Measurements from ENCODE around the gene MAPK8IP3.

Gene MAPK8IP3

GRCh38 chr16:1787322-1788094 is 81.5 kb downstream of the MAPK8IP3 start:
- H2AFZ ChIP-seq (ENCODE audit: low read length), result no peak overlapping the region
- H3K4me3 ChIP-seq (ENCODE audit: low read length, poor library complexity, severe bottlenecking), result no peak overlapping the region
- H3K27me3 ChIP-seq (ENCODE audit: insufficient read depth, low read length, poor library complexity, severe bottlenecking), result no peaks in the 10 kb centered on the region
- H4K20me1 ChIP-seq (ENCODE audit: insufficient read depth, low read length, poor library complexity, severe bottlenecking), result no peaks in the 10 kb centered on the region
- no peaks in the 10 kb centered on the region for H3K36me3 ChIP-seq (ENCODE audit: insufficient read depth, low read length)
- H3K79me2 ChIP-seq (ENCODE audit: insufficient read depth, low read length), result peaks cover 34% of the 10 kb centered on the region
- no peaks in the 10 kb centered on the region for H3K4me1 ChIP-seq (ENCODE audit: insufficient read depth, low read length, poor library complexity, severe bottlenecking)
- no peak overlapping the region for H3K4me2 ChIP-seq (ENCODE audit: low read depth, low read length, poor library complexity, severe bottlenecking)
- no peaks in the 10 kb centered on the region for H3K9me3 ChIP-seq (ENCODE audit: insufficient read depth, low read depth, low read length)
- H3K9me2 ChIP-seq (replicated peaks; ENCODE audit: low read depth, low read length), result no peaks in the 10 kb centered on the region
- TF ChIP-seq EZH2phosphoT487 (IDR thresholded peaks at IDR 0.05; ENCODE audit: borderline replicate concordance) (no peak), CTCF (conservative IDR thresholded peaks at IDR 0.05; ENCODE audit: low read length) (no peak)
- H3K9ac ChIP-seq (ENCODE audit: low read depth, low read length, poor library complexity, severe bottlenecking), result no peak overlapping the region
- H3F3A ChIP-seq (ENCODE audit: low read depth), result no peaks in the 10 kb centered on the region

- Histone ChIP-seq H3K4me1 (ENCODE audit: insufficient read depth, low read length, poor library complexity, severe bottlenecking) (no peaks in the 10 kb centered on the region), H2AFZ (ENCODE audit: low read length) (no peak overlapping the region), H3K79me2 (ENCODE audit: insufficient read depth, low read length) (peaks cover 30% of the 10 kb centered on the region), H3K4me3 (ENCODE audit: low read length, poor library complexity, severe bottlenecking) (no peak overlapping the region), H3K9me3 (ENCODE audit: insufficient read depth, low read depth, low read length) (no peaks in the 10 kb centered on the region), H3K36me3 (ENCODE audit: insufficient read depth, low read length) (no peaks in the 10 kb centered on the region), H3K9me2 (replicated peaks; ENCODE audit: low read depth, low read length) (no peaks in the 10 kb centered on the region), H3F3A (ENCODE audit: low read depth) (no peaks in the 10 kb centered on the region), H3K9ac (ENCODE audit: low read depth, low read length, poor library complexity, severe bottlenecking) (no peak overlapping the region), H3K27me3 (ENCODE audit: insufficient read depth, low read length, poor library complexity, severe bottlenecking) (no peaks in the 10 kb centered on the region), H4K20me1 (ENCODE audit: insufficient read depth, low read length, poor library complexity, severe bottlenecking) (no peaks in the 10 kb centered on the region), H3K4me2 (ENCODE audit: low read depth, low read length, poor library complexity, severe bottlenecking) (no peak overlapping the region)
- no peak for TF ChIP-seq CTCF (conservative IDR thresholded peaks at IDR 0.05; ENCODE audit: low read length)
- TF ChIP-seq EZH2phosphoT487 (IDR thresholded peaks at IDR 0.05; ENCODE audit: borderline replicate concordance), result no peak
These were observed 82.2 kb downstream of the MAPK8IP3 start for GRCh38 chr16:1788095-1788707.

- Histone ChIP-seq H3K9ac (ENCODE audit: low read depth, low read length, poor library complexity, severe bottlenecking) (no peak overlapping the region), H3K9me2 (replicated peaks; ENCODE audit: low read depth, low read length) (no peaks in the 10 kb centered on the region), H3K4me3 (ENCODE audit: low read length, poor library complexity, severe bottlenecking) (no peak overlapping the region), H3K9me3 (ENCODE audit: insufficient read depth, low read depth, low read length) (no peaks in the 10 kb centered on the region), H3K79me2 (ENCODE audit: insufficient read depth, low read length) (peaks cover 25% of the 10 kb centered on the region), H3K4me1 (ENCODE audit: insufficient read depth, low read length, poor library complexity, severe bottlenecking) (no peaks in the 10 kb centered on the region), H3K36me3 (ENCODE audit: insufficient read depth, low read length) (no peaks in the 10 kb centered on the region), H2AFZ (ENCODE audit: low read length) (no peak overlapping the region), H4K20me1 (ENCODE audit: insufficient read depth, low read length, poor library complexity, severe bottlenecking) (no peaks in the 10 kb centered on the region), H3K27me3 (ENCODE audit: insufficient read depth, low read length, poor library complexity, severe bottlenecking) (no peaks in the 10 kb centered on the region), H3K4me2 (ENCODE audit: low read depth, low read length, poor library complexity, severe bottlenecking) (no peak overlapping the region), H3F3A (ENCODE audit: low read depth) (no peaks in the 10 kb centered on the region)
- no peak for TF ChIP-seq CTCF (conservative IDR thresholded peaks at IDR 0.05; ENCODE audit: low read length)
- TF ChIP-seq EZH2phosphoT487 (IDR thresholded peaks at IDR 0.05; ENCODE audit: borderline replicate concordance), result no peak
These were observed 82.7 kb downstream of the MAPK8IP3 start for GRCh38 chr16:1788708-1789100.

All from Loucy (cell line).